ENCODE data around the gene NUP50.
A peak's percentile ranks its signal among the peaks of the same experiment; 100 is the strongest.

NUP50 gene

GRCh38 chr22:45196926-45197605 lies 33.3 kb downstream of the NUP50 start:
- no peak for DNase-seq

GRCh38 chr22:45197606-45198462 lies 34.1 kb downstream of the NUP50 start:
- no peak for DNase-seq

- DNase-seq, result no peak
Measured at GRCh38 chr22:45198463-45198795, 34.7 kb downstream of the NUP50 start.

GRCh38 chr22:45199723-45200122 lies 36.0 kb downstream of the NUP50 start:
- DNase-seq, result no peak

GRCh38 chr22:45200230-45200629 lies 36.5 kb downstream of the NUP50 start:
- no peak for DNase-seq

- DNase-seq, result no peak
Measured at GRCh38 chr22:45200860-45201511, 37.3 kb downstream of the NUP50 start.

- DNase-seq, result no peak
Measured at GRCh38 chr22:45201678-45202332, 38.1 kb downstream of the NUP50 start.

GRCh38 chr22:45202333-45203149 lies 38.8 kb downstream of the NUP50 start:
- DNase-seq, result no peak

GRCh38 chr22:45203150-45203951 lies 39.6 kb downstream of the NUP50 start:
- DNase-seq, result no peak

GRCh38 chr22:45204241-45204640 lies 40.5 kb downstream of the NUP50 start:
- no peak for DNase-seq

- no peak for DNase-seq
Measured at GRCh38 chr22:45204819-45205218, 41.1 kb downstream of the NUP50 start.

- no peak for DNase-seq
Measured at GRCh38 chr22:45205276-45205925, 41.7 kb downstream of the NUP50 start.

GRCh38 chr22:45206233-45206632 lies 42.5 kb downstream of the NUP50 start:
- DNase-seq, result no peak

GRCh38 chr22:45207533-45207932 lies 43.8 kb downstream of the NUP50 start:
- no peak for DNase-seq

- DNase-seq, result no peak
Measured at GRCh38 chr22:45207981-45208664, 44.4 kb downstream of the NUP50 start.

- DNase-seq, result no peak
Measured at GRCh38 chr22:45208696-45208992, 44.9 kb downstream of the NUP50 start.

- peak; percentile 9 for DNase-seq
Measured at GRCh38 chr22:45208993-45209838, 45.5 kb downstream of the NUP50 start.

- no peak for DNase-seq
Measured at GRCh38 chr22:45210174-45210573, 46.4 kb downstream of the NUP50 start.

GRCh38 chr22:45210577-45210976 lies 46.9 kb downstream of the NUP50 start:
- no peak for DNase-seq

- no peak for DNase-seq
Measured at GRCh38 chr22:45210991-45211390, 47.3 kb downstream of the NUP50 start.
